GM18867 (cell line): ENCODE data around the gene ZBTB48.
"Not testable (repeated sequence)": the region's sequence is repeated elsewhere in the genome, so short reads cannot be mapped to it uniquely, and the experiment has no call there.

Experiments used
- ATAC-seq: cut with Tn5 transposase; IDR thresholded peaks from one replicate; pipeline ENCODE4 v1.9.1; 2021; ENCODE audit warnings: mild to moderate bottlenecking, moderate library complexity; ENCODE audit not compliant: unreplicated experiment

ZBTB48 gene

DNA sequence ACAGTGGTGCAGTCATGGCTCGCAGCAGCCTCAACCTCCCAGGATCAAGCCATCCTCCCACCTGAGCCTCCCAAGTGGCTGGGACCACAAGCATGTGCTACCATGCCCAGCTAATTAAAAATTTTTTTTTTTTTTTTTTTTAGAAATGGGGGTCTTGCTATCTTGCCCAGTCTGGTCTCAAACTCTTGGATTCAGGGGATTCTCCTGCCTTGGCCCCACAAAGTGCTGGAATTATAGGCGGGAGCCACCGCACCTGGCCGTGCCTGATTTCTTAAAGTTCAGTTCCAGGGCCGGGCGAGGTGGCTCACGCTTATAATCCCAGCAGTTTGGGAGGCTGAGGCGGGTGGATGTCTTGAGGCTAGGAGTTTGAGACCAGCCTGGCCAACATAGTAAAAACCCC, 51.3 kb downstream of the ZBTB48 start:
- no peak for ATAC-seq

DNA sequence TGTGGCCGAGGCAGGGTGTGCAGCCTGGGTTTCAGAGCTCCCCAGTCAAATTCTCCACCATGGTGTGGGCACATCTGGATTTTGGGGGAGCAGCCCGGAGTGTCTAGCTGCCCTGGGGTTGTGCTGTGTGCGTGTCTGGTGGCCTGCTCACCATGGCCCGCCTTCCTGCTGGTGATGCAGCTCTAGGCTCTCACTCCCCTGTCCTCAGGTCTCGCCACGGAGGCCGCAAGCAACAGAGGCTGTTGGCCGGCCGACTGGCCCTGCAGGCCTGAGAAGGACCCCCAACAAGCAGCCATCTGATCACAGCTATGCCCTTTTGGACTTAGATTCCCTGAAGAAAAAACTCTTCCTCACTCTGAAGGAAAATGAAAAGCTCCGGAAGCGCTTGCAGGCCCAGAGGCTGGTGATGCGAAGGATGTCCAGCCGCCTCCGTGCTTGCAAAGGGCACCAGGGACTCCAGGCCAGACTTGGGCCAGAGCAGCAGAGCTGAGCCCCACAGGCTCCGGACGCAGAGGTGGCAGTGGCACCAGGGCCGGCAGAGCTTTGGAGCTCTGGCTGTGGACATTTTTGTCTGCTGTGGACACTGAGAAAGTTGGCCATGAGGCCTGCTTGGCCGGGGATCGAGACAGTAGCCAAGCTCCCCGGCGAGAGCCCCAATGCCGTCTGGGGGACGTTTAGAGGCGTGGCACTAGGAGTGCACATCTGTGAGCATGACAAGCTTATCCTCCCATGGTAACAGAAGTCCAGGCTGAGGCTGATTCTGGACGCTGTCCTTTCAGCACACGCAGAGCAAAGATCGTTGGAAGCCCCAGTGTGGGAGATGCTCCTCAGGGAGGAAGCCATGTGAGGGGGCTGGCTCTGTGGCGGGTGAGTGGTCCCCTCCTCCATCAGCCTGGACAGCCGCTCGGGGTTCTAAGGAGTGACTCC, 53.1 kb downstream of the ZBTB48 start:
- no peak for ATAC-seq

DNA sequence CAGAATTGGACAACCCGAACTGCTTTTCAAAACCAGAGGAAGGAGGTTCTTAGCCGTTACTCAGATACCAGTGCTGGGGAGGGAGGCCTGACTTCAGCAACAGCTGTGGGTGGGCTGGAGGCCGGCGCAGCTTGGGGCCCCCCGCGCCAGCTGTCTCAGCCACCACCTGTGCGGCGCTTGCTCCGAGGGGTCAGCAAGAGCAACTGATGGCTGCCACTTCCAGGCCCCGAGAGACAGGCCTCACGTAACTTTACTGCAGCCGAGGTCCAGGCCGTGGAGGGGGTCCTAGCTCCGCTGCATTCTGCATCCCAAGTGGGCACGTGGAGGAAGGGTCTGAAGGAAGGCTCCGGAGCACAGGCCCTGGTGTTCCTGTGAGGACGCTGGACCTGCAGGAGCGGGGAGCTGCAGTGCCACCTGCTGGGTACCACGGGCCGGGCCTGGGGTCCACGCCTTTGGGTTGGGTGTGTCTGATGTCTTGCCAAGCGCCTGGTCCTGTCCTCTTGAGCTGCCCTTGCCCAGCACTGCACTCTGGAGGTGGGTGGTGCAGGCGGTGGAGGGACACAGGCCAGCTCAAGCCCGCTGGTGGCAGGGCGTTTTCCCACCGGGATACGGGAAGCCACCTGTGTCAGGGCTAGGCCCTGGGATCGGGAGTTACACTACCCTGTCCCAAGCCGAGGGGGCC, 54.7 kb downstream of the ZBTB48 start:
- no peak for ATAC-seq

DNA sequence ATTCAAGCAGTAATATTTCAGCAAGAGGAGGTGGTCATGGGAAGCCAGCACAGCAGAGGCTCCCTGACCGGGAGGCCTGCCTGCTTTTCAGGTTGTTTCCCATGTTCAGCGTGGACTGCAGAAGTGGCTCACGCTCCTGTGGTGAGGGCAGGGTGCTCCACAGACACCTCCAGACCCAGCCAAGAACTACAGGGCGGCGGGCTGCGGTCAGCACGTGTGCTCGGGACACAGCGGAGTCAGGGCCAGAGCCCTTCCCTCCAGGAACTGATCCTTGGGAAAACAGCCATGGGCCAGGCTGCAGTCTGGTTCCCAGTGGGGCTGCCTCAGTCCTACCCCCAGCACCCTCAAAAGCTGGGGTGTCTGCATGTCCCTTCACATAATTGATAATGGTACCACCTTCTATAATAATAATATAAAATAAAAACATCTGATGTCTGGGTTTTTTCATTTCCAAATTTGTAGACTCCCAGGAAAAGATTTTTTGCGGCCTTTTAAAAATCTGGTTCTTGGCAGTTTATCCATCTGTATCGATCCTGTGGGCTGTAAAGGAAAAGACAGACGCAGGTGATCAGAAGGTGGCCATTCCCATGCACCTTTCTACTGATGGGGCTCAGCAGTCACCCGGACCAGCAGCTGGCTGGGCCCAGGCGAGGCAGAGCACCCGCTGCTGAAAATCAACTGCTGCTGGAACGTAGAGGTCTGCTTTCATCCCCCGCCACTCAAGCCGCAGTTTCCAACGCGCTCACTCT, 55.5 kb downstream of the ZBTB48 start:
- ATAC-seq = no peak

DNA sequence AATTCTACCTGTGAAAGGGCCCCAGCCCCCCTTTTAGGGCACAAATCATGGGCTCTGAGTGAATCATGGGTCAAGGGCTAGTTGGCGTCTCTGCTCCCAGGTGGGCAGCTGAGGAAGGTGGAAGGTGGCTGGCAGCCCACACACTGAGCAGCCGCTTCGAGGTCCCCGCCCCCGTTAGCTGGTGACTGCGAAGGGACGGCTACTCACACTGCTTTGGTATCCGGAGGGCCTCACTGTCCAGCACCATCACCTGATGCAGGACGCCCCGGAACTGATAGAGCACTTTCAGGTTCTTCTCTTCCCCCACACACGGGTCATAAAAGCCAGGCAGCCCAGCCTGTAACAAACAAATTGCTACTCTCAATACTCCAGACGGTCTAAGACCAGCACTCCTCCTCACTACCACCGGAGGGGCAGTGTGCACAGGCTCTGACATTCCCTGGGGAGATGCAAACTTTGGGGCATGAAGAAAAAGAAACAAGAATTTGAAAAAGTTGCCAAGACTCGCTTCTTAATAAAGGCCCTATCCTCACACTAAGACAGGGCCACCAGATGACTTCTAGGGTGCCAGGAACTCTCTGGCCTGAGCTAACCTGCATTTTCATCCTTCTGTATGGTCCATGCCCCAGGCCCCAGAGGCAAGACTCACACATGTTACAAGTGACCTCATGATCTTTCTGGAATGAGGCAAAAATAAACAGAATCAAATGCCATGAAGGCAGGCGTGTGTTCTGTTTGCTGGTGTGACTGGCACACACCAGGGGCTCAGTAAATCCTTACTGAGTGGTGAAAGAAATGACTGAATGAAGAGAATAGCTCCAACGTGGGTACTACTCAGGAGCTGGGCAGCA, 56.3 kb downstream of the ZBTB48 start:
- no peak for ATAC-seq

DNA sequence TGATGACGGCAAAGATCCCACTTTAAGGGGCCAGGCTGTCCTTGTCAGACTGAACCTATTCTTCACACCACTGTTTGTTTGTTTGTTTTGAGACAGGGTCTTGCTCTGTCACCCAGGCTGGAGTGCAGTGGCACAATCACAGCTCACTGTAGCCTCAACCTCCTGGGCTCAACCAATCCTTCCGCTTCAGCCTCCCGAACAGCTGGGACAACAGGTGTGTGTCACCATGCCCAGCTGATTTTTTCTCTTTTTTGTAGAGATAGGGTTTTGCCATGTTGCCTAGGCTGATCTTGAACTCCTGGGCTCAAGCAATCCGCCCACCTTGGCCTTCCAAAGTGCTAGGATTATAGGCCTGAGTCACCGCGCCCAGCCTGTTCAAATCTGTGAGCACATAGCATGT, 57.0 kb downstream of the ZBTB48 start:
- not testable (repeated sequence) for ATAC-seq

DNA sequence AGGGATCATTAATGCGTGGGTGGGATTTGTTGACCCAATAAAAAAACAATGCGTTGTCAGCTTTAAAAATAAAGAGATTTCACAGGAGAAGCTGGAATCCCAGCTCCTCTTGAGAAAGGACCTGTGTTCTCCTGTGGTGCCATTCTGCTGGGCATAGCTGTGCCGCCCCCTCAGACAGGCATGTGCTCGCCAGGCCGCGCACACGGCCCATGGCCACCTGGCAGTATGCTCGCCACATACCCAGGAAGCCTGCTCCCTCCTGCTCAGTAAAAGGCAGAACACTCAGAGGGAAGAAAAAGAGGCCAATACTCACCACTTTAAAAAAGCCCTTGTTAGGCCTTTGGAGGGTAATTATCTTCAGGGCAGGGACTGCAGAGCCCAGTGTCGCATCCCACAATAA, 58.0 kb downstream of the ZBTB48 start:
- ATAC-seq = no peak

DNA sequence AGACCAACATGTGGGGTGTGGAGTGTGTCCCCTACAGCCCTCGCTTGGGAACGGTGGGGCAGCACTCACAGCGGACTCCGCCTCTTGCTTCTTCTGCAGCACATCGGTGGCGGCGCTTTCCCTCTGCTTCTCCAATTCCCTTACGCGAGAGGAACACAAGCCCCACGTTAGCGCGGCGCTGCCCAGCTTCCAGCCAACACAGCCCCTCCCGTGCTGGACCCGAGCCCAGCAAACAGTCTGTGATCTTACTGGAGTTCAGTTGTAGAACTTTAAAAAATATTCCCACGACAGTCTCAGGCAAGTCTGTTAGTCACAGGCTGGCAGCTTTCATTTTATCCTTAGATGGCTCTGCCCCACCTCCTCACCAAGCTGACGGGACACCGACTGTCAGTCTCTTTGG, 58.4 kb downstream of the ZBTB48 start:
- ATAC-seq = no peak
